HG03108 (cell line): ENCODE data around the gene YOD1.
"Not testable (repeated sequence)": the region's sequence is repeated elsewhere in the genome, so short reads cannot be mapped to it uniquely, and the experiment has no call there.

Experiments used
- ATAC-seq: cut with Tn5 transposase; IDR thresholded peaks from one replicate; pipeline ENCODE4 v1.9.1; 2021; ENCODE audit warnings: moderate library complexity; ENCODE audit not compliant: unreplicated experiment

The YOD1 gene

DNA sequence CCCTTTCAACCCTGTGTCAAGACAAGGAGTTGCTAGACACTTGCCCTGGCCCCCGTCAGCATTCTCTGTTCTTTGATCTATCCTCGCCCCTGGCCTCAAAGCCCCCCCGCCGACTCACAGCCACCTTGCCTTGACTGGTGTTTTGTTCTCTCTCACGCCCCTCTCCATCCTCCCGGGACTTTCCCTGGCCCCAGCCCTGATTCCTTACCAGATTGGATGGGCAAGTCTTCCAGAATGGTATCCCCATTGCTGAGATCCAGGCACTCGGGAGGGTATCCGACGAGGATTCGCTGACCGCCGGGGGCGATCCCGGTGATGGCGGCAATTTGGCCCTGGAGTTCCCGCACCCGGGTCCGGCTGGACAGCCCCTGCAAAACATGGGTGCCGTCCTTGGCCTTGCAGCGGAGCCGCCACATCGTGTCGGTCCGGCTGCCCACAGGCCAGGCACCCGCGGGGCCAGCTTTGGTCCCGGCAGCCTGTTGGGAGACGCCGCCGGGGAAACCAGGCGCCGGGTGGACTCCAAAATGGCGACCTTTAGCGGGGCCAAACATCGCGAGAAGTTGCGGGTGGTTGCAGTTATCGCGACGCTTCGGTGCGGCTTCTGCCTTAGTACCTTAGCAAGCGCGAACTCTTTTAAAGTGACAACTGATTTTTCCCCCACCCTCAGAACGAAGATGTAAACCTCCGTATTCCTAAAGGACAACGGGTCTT is 373 bp downstream of the YOD1 start:
- peak; percentile 55 for ATAC-seq

DNA sequence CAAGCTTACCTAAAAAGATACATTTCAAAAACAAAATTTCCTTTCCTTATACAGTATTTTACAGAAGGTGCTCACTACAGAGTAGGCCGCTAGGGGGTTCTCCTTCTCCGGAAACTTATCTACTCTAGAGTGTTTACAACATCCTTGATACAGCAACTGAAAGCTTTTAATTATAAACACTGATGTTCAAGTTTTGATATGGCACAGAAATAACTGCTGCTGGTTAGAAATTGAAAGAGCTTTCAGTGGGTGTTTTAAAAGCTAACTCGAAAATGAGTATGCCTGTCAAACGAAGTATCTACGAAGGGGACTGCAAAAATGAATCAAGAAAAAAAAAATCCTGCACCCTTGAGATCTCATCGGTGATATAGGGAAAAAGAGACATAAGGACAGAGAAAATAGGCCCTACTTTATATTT is 1.0 kb downstream of the YOD1 start:
- ATAC-seq, result no peak

DNA sequence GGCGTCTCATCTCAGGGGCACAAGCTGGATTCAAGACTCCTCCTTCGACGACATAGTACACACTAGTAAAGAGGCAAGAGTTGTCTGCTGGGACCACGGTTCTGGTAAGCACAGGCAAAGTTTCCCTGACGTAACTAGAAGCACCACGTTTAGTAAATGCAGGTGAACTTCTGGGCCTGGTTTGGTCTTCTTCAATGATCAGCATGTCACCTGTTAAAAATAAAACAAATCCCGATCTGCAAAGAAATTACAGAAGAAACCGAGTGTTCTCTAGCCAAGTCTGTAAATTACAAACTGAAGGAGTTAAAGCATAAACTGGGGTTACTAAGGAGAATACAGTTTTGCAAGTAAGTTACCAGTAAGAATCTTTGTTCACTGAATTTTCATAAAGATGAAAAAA is 1.5 kb downstream of the YOD1 start:
- ATAC-seq, result no peak

DNA sequence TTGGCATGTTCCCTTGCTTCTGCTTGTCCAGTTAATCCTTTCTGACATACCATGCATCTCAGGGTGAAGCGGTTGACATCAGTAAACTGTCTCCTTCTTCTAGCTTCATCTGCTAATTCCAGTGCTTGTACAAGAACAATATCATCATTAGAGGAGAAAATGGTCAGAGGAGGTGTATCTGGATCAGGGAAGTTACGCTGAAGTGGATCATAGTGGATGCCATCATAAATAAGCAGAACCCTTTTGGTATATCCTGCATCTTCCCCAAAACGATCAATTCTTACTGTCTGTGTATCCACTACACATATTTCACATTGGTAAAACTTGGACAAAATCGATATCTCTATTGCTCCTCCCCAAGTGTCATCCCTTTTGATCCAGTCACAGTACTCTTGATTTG is 2.0 kb downstream of the YOD1 start:
- ATAC-seq, result no peak

DNA sequence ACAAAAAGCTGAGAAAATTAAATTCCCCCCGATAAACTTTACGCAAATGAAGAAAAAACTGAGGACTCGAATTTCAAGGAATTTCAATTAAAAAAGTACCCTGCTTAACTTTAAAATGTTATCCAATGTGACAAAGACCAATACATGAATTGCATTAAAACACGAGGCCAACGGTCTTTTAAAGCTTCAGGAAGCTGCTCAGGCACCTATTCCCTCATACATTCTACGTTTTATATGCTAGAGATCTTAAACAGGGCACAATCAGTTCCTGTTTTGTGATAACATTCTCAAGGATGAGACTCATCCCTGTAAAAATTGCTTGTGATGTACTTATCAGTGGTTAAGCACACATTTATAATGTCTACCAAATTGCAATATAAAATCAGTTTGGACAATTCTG is 3.0 kb downstream of the YOD1 start:
- ATAC-seq, result no peak

DNA sequence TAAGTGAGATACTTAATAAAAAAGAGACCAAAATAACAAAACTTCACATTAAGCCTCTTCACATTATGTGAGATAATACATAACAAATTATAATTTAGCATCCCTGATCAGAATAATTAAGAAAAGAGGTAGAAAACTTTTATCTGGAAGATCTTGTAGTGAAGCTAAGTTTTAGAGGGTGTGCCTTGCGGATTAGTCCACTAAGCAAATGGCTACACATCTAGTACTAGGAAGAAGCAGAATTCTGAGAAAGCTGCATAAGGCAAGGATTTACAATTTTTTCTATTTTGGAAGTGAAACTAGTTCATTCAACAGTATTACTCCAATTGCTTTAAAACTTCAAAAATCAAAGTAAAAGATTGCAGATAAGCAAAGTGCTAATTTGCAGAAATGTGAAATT is 3.5 kb downstream of the YOD1 start:
- no peak for ATAC-seq

DNA sequence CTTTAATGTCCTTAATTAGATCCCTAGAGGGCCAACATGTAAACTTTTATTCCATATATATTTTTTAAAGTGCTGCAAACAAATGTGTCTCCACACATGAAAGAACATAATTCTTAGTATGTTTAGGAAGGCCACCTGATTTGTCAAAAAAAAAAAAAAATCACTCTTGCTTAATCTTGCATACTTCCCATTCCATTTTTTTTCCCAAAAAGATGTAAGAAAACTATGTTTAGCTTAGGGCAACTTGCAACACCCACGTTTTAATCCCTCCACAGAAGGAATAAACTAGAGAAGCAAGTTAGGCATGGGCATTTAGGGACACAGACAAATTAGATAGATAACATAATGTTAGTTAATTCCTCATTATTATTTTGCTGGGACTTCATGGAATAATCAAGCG is 5.6 kb downstream of the YOD1 start:
- ATAC-seq, result no peak

DNA sequence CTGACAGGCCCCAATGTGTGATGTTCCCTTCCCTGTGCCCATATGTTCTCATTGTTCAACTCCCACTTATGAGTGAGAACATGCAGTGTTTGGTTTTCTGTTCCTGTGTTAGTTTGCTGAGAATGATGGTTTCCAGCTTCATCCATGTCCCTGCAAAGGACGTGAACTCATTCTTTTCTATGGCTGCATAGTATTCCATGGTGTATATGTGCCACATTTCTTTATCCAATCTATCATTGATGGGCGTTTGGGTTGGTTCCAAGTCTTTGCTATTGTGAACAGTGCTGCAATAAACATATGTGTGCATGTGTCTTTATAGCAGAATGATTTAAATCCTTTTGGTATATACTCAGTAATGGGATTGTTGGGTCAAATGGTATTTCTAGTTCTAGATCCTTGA is 9.6 kb downstream of the YOD1 start:
- ATAC-seq, result not testable (repeated sequence)

DNA sequence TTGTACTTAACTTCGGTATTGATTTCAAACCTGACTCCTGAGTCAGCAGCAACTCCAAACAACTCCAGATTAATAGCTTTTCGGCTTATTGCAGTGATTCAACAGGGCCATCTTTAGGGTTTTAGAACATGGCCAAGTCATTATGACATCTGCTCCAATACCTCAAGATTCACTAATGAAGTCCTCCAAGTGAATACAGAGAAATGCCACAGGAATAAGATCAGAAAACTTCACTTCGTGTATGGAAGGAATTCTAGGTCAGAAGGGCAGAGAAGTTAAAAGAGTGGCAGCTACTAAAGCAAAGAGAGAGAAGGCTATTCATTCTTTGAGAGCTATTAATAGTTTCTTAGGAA is 10.9 kb downstream of the YOD1 start:
- no peak for ATAC-seq

DNA sequence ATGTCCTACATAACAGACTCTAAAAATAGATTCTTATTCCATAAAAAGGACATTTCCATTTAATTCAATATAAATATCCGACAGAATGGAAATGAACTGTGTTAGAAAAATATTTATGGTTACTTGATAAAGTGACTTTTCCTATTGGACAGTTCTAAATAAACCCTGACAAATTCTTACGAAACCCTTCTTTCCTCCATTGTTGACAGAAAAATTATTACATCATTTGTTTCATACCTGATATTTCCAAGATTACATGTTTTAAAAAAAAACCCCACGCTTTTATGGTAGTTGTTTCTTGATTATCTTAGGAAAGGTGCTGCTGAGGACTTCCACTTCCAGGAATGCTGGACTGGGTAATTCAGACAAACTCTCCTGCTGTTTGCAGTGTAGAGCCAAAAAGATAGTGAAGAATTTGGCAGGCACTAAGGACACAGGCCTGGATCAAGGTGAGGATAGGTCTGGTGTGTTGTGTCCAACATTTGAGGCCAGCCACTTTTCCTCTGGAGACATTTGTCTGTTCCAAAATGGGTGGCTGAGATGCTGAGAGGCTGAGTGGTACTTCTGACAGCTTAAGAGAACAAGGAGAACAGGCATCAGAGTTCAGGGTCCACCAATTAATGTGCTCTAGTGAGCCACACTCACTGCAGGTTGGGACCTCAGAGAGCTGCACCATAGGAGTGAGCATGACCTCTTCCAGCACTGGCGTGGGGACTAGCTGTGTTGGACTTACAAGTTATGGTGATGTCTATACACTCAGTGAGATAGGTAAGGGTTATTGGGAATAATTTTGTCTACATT is 11.4 kb downstream of the YOD1 start:
- ATAC-seq, result no peak

DNA sequence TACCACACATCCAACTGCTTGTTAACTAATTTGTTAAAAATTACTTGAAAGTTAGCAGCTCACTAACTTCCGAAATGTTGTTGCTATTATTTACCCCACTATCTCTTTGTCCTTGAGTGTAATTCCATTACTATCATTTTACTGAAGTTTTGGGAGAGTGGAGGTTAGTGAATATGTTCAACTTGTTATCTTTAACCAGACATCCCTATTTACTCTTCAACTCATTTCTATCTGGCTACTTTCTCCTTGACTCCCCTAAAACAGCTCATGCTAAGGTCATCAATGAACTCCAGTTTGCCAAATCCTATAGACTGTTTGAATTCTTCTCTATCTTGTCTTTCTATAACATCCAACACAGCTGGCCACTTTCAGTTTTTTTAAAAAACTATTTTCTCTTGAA is 14.1 kb downstream of the YOD1 start:
- ATAC-seq, result no peak

DNA sequence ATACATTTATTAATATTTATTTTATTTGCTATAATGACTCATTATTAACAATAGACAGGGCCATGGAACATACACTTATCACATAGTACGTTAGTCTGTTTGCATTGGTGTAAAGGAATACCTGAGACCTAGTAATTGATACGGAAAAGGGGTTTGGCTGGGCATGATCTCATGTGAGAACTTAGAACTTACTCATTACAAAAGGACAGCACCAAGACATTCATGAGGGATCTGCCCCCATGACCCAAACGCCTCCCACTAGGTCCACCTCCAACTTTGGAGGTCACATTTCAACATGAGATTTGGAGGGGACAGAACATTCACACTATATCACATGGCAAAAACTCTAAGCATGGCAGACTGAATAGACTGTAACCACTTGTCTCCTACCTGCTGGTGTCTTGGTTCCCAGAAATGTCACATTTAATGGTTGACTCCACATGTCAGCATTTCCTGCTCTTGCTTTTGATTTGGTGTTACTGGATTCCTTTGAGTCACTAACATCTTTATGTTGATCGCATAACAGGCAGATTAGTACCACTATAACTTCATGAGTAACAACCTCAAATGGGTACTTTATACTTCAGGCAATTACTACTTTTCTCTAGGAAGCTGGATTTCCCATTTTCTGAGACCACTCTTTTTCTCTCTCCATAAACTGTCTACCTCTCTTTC is 15.0 kb downstream of the YOD1 start:
- ATAC-seq, result no peak

DNA sequence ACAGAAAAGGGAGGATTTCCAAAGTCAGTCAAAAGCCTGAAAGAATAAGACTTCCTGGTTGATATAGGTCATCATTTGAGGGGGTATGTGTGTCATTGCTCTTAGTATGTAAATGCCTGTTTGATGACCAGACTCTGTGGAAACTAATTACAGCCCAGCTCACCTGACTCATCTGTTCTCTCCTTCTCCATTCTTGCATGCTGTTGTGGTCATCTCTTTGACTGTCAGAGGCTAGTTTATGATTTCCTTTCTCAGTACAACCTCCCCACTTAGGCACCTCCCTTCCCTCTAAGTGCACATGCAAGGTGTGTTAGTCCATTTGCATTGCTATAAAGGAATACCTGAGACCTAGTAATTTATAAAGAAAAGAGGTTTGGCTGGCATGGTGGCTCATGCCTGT is 16.0 kb downstream of the YOD1 start:
- ATAC-seq, result no peak

DNA sequence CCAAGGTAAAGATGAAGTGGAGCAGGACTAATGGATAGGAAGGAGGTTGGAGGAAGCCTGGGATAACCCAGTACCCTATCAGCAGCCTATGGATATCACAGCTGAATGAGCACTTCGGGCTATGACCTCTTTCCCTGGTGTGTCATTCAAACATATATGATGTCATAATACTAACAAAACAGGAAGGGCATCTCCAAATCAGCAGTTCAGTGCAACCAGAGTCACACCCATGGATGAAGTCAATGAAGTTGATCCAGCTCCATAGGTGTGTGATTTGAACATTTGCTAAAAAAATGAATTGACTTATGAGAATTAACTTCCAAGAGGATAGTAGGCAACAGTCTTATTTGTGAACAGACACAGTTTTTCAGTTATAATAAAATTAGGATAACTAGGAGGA is 16.8 kb downstream of the YOD1 start:
- no peak for ATAC-seq

DNA sequence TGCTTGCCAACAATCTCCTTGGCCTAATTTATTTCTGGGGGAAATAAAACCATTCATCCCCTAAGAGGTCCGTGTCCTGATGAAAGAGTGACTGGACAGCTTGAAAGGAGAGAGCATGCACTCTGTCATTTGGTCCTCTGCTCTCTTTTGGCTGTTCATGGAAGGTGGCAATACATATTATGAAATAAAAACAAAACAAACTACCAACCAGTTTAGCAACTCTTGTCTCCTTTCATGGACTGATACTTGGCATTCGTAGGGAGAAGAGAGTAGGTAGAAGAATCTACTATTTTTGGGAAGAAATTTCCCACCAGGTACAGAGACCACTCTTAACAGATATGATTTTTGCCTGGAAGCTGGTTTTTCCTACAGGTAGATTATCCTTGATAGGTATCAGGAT is 17.7 kb downstream of the YOD1 start:
- ATAC-seq, result no peak

DNA sequence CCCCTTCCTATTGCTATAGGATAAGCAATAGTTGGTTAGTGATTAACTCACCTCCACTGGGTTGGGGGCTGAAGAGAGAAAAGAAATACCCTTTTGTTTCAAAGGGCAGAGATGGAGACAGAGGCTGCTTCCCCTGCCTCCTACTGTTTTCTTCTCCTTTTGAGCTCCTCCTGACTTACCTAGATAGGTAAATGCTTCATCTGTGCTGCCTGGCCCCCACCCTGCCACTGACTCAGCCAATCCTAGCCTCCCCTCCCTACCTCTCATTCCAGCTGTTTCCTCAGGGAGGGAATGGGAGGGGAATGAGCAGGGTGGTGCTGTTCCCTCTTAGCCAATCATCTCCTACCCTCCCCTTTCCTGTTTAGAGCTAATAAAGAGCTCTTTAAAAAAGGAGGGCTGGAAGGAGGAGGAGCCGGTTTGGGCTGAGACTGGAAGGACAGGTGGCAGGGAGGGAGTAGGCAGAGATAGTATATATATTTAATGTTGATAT is 18.4 kb downstream of the YOD1 start, which contains the start of gene C1orf116:
Gene C1orf116, minus strand, starts transcription at position 229 of the 490 bp plus-strand sequence. CDS start 5,158 bp downstream, outside the sequence.
- no peak for ATAC-seq

DNA sequence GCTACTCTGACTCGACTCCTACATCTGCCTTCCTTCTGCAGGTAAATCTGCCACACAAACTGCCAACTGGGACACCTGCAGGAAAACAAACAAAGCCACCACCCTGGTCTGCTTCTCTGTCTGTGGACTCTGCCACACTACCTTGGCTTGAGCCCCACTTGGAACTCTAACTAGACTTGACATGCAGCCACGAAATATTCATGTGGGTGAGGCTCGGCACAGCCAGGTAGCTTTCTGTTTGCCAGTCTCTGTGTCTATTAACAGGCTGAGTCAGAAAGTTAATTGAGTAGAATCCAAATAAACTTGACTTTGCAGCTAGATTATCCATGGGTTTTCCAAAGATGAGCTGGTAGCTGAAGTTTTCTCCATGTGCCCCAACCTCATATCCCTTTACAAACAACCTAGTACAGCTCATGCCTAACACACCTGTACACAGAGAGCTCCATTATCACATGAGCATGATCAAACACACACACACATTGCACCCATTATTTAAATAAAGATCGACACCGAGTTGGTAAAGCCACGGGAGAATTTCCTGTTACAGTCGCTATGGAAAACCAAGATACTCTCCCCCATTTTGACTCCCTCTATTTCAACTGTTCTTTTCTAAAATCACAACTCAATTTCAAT is 19.3 kb downstream of the YOD1 start:
- ATAC-seq, result no peak

DNA sequence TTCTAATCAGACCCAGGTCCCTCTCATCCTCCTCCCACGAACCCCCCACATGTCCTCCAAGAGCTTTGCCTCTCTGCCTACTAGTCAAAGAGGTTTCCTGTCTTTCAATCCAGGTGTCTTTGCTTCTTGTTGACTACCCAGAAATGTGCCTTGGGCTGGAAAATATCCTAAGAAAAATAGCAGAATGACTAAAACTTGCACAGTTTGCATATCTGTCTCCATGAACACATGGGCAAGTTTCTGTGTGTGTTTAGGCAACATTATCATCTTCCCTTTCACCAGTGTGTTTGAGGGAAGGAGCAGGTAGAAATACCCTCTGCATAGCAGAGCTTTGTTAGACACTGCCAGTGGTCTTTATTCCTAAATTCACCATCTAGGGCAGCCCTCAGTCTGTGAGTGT is 20.0 kb downstream of the YOD1 start:
- no peak for ATAC-seq

DNA sequence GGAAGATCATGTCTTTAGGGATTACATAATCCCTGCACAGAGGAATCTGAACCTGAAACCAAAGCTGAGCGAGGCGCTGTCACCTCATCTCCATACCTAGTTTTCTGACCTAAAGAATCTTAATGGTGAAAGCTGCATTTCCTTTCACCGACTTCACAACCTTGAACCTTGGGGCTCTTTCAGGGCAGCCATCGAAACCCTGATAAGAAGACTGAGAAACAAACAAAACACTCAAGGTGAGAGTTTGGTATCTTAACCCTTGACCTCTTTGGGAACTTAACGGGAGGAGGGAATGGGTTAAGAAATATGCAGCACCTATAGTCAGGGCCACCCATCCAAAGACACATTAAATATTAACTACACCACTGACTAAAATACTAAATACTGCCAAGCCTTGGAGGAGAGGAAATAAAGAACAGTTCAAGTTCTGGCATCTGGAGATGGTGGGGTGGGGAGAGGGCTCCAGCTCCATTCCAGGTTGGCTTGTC is 20.4 kb downstream of the YOD1 start:
- ATAC-seq, result no peak

DNA sequence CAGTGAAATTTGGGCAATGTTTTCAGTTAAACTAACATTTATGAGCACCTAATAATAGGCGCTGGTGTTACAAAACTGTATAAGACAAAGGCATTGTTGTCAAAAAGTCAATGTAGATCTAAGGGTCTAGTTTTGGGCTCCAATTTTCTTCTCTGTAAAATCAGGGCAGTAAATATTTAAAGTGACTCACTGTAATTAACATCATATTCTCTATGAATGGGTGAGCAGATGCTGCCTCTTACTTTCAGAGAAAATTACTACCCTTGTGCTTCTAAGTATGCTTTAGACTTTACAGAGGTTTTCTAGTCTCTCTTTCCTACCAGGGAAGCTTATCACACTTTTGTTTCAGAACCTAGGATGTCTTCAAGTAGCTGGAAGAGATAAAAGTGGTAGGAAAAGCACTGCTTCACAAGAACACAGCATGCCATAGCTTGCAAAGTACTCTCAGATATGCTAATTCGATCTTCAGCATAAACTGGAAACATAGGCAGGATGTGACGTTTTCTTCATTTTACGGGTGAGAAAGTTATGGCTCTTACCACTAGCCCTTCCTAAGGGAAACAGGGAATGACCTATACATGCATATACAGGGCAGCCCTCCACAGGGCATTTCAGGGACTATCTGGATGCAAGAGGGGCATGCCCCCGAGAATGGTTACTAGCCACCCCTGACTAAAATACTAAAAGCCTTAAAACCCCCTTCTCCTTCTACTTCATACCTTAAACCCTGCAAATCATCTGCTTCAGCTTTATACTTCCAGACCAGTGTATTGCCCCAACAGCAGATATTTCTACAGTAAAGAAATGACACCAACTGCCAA is 21.1 kb downstream of the YOD1 start:
- ATAC-seq, result no peak
